Measurements from ENCODE around the gene TPRN.

- TF ChIP-seq ARNT (IDR thresholded peaks at IDR 0.05) (no peak), ELF4 (IDR thresholded peaks at IDR 0.05) (no peak), HDGF (IDR thresholded peaks at IDR 0.05; ENCODE audit: borderline replicate concordance) (no peak), SP1 (IDR thresholded peaks at IDR 0.05) (no peak), ZNF384 (IDR thresholded peaks at IDR 0.05) (no peak), SUZ12 (IDR thresholded peaks at IDR 0.05) (no peak), NFRKB (IDR thresholded peaks at IDR 0.05) (no peak), L3MBTL2 (conservative IDR thresholded peaks at IDR 0.05) (no peak), PKNOX1 (IDR thresholded peaks at IDR 0.05) (no peak)
Measured at GRCh38 chr9:137213160-137214060, 12.9 kb upstream of the TPRN start.
